Epidermal melanocyte (primary cell): ENCODE data around the gene MORN1.

Source experiments
- DNase-seq: peaks from one replicate; pipeline ENCODE4 v3.0.0; 2011; ENCODE audit warnings: low spot score; ENCODE audit not compliant: insufficient read length

Gene MORN1

GRCh38 chr1:2405588-2406295 lies 14.4 kb upstream of the MORN1 start:
- DNase-seq: no peak

GRCh38 chr1:2404890-2405511 lies 13.6 kb upstream of the MORN1 start:
- DNase-seq: no peak

DNA sequence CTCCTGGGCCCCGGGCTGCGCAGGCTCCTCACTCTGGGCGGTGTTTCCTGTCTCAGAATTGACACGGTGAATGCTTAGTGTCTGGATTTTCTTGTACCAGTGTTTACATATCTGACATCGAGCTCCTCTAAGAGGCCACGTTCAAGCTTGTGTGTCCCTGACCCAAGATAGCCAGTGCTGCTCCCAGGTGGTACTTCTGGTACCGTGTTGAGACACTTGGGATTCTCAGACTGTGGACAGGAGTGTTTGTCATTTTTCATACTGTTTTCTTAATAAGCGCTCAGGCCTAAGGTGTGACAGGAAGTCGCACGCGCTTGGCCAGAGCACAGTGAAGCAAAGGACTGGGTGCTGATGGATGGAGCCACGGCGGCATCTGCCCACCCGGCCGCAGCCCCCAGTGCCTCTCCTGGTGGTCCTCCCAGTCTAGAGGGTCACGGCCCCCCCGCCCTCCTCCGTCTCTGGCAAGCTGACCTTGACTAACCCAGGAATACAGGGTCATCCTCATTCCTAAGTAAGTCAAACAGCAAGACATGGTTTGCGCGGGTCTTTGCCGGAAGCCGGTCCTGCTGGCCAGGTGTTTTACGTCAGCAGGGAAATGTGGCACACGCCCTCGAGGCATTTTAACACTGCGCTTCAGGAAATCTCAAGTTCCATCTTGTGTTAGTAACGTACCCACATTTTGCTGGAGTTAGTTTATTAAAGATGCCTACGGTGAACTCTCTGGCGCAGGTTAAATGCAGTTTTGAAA lies 13.0 kb upstream of the MORN1 start:
- no peak for DNase-seq

- DNase-seq: no peak
These were observed 11.9 kb upstream of the MORN1 start for GRCh38 chr1:2403273-2403672.

DNA sequence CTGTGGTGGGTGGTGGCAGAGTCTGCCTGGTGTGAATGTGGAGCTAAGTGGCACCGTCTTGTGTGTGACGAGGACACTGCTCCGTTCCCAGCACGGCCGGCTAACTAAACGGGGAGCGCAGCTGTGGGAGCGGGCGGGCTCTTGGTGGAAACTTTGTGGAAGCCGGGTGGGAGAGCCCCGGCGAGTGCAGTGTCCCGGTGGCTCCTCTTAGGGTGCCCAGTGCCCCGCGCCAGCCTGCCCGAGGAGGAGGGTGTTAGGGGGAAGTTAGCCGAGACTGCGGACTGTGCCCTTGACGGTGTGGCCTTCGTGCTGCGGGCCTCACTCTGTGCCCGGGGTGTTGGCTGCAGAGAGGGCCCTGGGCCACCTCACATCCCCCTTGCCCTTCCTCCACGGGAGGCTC lies 11.1 kb upstream of the MORN1 start:
- no peak for DNase-seq

DNA sequence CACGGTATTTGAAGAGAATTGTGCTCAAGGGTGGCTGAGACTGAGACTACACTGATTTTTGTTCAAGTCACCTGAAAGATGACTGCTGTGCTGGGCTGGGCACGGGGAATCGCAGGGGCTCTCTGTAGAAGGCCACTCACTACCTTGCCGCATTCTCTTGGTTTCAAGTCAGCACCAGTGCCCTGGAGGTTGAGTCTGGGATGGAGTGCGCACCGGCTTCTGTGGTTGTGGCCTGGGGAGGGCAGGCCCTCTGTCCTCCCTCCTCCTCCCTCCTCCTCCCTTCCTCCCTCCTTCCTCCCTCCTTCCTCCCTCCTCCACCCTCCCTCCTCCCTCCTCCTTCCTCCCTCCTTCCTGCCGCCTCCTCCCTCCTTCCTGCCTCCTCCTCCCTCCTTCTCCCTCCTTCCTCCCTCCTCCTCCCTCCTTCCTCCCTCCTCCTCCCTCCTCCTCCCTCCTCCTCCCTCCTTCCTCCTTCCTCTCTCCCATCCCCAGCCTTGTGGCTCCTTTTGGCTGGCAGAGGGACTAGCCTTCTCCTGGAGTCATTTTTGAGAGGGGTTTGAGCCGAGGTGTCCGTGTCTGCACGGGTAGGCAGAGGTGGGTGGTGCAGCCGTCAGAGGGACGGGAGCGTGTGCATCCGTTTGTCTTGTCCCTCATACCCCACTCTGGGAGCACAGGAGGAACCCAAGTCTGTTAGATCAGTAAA lies 9.7 kb upstream of the MORN1 start:
- no peak for DNase-seq

DNA sequence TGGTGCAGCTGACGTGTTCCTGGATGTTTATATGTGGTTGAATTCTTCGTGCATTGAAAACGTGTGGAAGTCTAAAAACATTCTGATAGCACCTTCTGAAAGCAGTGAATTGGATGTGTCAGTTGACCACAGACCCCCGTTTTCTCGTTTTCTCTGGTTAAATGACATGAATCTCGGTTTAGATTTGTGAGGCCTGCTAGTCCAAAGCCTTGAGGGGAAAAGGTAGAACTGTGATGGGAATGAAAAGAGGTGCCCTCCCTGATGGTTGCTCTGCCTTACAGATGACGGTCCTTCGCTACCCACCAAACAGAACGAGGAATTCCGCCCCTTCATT lies 9.2 kb upstream of the MORN1 start:
- DNase-seq: no peak

GRCh38 chr1:2399890-2400575 lies 8.7 kb upstream of the MORN1 start:
- no peak for DNase-seq

DNA sequence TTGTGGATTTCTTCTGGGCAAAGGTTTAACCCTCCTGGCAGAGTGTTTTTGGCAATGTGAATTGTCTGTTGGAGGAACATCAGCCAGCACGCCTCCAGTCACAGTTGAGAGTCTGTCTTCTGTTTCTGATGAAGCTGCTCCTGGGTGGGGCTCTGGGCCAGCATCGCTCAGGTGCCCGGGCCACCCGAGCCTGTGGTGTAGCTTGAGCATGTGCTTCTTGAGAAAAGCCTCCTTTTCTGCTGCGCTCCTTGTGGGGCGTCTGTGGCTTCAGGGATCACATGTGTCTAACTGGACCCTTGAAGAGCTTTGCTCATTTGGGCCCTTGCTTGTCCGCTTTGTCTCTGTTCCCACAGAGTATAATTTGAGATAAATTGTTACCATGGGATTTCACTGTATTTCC lies 7.5 kb upstream of the MORN1 start:
- no peak for DNase-seq

GRCh38 chr1:2397007-2397679 lies 5.8 kb upstream of the MORN1 start:
- DNase-seq: no peak

DNA sequence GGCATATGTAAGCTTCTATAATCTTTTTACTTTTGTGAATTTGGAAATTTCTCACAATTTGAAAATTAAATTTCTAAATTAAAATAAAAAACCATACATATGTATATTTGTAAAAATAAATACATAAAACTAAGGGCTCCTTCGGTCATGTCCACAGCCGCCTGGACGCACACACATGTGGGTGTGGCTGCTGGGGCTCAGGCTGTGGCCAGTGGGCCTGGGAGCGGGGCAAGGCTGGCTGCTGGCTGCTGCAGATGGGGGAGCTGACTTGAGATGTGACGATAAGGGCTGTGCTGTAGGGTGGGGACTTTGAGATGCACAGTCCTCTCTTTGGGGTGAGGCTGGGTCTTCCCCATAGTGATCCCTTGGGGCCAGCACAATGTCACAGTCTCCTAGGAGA lies 5.1 kb upstream of the MORN1 start:
- no peak for DNase-seq

DNA sequence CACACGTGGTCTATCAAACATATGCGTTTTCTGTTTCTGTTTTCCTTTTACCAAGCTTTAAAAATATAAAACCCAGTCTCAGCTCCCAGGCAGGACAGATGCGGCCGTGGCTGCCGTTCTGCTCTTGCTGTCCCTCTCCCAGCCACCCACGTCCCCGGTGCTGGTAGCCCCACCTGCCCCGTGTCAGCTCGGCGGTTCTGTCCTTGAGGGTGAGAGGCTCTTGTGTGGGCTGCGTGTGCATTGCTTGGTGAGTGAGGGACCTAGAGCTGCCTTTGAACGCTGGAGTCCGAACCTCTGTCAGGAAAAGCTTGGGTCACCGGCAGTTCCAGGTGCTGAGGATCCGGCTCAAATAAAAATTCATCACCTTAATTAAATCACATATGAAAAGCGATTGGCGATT lies 4.7 kb upstream of the MORN1 start:
- no peak for DNase-seq

DNA sequence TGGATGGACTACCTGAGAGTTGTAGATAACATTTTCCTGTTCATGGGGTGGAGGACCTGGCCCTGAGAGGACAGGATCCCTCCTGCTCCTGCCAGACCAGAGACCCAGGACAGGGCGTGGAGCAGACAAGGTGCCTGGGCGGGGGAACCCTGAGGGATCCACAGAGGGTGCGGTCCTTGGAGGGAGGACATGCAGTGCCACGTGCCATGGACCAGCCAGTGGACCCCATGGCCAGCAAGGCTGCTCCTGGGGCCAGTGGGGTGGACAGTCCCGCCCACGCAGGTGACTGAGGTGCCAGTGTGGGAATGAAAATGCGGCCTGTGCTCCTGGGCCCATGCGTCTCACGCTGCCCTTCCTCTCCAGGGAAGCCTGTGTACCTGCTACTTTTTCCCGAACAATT lies 3.9 kb upstream of the MORN1 start:
- DNase-seq: no peak

GRCh38 chr1:2394761-2395160 lies 3.4 kb upstream of the MORN1 start:
- no peak for DNase-seq

DNA sequence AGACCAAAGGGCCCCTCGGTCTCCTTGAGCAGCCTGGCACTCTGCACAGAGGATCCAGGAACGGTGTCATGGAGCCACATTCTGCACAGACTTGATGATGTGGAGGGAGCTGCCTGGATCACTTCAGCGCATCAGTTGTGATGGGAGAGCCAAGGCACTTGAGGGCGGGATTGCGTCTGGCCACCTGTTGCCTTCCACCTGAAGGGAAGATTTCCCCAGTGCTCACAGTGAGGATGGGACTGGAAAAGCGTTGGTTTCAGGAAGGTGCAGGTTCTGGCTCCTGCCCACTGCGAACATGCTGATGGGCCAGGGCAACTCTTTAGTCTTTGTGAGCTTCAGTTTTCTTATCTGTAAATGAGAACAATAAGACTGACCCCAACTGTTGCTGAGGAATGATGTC lies 2.9 kb upstream of the MORN1 start:
- DNase-seq: no peak

- no peak for DNase-seq
These were observed 2.1 kb upstream of the MORN1 start for GRCh38 chr1:2393471-2393877.

- no peak for DNase-seq
These were observed 1.3 kb upstream of the MORN1 start for GRCh38 chr1:2392686-2393085.

GRCh38 chr1:2391931-2392509 lies 666 bp upstream of the MORN1 start:
- no peak for DNase-seq

DNA sequence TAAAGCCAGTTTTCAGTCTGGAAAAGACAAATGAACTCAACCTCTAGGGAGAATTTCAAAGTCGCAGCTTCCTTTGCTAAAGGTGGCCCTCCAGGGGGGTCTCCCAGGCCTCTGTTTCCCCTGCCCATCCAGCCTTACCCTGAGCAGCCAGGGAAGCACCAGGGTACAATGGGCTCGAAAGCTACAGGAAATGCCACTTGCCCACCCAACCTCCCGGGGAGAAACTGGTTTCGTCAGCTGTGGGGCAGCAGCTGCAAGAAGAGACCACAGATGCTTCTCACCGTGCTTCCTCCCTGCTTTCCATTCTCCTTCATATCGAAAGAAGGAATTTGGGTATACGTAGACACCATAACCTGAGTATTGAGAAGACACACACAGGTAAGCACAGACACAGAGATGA lies 1.7 kb downstream of the MORN1 start:
- DNase-seq: no peak

DNA sequence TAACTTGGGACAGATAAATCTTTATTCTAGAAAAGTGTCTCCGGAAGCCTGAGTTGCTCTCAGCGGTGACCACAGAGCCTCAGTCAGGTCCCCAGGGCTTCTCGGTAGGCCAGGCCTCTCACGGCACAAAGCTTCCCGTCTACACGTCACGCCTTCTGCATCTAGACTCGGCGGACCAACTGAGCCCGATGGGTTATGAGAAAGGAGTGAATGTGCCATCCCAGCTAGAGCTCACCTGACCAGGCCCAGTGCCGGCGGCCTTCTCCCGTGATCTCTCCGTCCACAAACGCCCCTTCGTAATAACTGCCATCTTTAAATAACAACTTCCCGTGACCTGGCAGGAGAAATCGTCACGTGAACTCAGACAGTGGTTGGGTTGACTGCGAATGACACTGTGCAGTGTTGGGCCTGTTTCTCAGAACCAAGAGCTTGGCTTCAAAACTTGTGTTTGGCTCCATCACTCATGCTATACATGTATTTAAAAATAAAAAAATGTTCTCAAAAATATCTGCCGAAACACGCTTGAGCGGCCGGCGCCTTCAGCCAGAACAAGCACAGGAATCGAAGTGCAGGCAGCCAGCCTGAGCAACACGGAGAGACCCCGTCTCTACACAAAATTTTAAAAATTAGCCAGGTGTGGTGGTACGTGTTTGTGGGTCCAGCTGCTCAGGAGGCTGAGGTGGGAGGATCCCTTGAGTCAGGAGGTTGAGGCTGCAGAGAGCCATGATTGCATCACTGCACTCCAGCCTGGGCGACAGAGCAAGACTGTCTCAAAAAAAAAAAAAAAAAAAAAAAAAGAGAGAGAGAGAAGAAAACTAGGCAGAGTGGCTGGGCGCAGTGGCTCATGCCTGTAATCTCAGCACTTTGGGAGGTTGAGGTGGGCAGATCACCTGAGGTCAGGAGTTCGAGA lies 3.1 kb downstream of the MORN1 start:
- DNase-seq: no peak
